Right lung (tissue), 10 donors: ENCODE measurements around the gene OR5B12. TPM values are rescaled to one million over a fixed set of nuclear protein-coding genes. Genes with fewer than 3 reads are reported as not detected.
"Not testable (repeated sequence)": the region's sequence is repeated elsewhere in the genome, so short reads cannot be mapped to it uniquely, and the experiment has no call there.

Source experiments
- DNase-seq, 2 donors: peaks; one replicate each; pipeline ENCODE4 v3.0.0-alpha.2; 2013
- long read RNA-seq, 8 donors: transcript quantifications; one replicate each; lab custom pipeline, GENCODE V29; 2026
- polyA plus RNA-seq, 5 donors: library from polyadenylated mRNA; unstranded; fragments of 120-200 nt; gene quantifications; one replicate each; pipeline versions ENCODE4 v1.2.1 to v1.2.3, GENCODE V29; 2013; ENCODE audit warnings: inconsistent platforms in 1 of 5, low replicate concordance in 1 of 5; ENCODE audit not compliant: insufficient read length in 5 of 5, insufficient read depth in 1 of 5

Gene OR5B12
- polyA plus RNA-seq = not detected
- long read RNA-seq, donor 1 = 0 reads
- long read RNA-seq, donor 2 = 0 reads
- long read RNA-seq, donor 3 = 0 reads
- long read RNA-seq, donor 4 = 0 reads
- long read RNA-seq, donor 5 = 0 reads
- long read RNA-seq, donor 6 = 0 reads
- long read RNA-seq, donor 7 = 0 reads
- long read RNA-seq, donor 8 = 0 reads

DNA sequence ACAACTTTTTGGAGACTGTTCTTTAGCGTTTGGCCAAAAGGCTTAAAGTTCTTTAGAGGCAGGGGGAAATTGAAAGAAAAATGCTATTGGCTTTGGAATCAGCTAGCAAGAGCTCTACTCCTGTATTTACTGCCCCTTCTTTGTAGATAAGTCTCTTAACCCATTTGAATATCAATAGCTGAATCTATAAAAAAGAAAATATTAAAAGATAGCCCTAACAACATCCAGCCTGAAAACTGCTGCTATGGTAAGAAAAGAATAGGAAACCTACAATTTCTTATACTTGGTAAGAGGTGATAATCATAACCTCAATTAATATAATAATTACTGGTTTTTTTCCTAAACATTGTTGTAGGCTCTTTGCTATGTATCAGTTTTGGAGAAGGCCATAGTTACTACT is at the start of gene OR5B12:
OR5B12 (minus strand) TSS at position 101 of the 400 bp plus-strand sequence. CDS start 2,085 bp downstream, outside the sequence.
- DNase-seq = no peak

DNA sequence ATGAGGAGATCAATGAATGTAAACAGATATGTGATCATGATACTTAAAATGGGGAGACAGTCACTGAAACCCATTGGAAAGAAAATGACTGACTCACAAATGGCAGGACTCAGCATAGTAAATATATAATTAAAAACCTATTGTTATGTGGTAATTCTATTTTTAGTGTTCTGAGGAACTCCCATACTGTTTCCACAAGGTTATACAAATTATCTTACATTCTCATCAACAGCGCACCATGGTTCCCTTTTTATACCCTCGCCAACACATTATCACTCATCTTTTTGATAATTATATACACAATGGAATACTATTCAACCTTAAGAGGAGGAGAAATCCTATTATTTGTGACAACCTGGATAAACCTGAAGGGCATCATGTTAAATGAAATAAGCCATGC is 48.8 kb upstream of the OR5B12 start:
- DNase-seq = no peak

DNA sequence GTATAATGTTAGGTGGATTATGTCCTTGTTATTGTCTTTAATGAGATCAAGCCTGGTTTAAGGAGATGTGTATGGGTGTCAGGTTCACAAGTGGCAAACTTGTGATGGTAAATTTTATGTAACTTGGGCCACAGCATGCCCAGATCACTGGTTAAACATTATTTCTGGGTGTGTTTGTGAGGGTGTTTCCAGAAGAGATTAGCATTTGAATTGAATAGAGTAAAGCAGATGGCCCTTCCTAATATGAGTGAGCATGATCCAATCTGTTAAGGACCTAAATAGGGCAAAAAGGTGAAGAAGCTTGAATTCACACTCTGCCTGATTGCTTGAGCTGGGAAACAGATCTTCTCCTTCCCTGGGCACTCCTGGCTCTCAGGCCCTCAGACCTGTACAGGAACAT is 45.1 kb upstream of the OR5B12 start:
- no peak for DNase-seq

DNA sequence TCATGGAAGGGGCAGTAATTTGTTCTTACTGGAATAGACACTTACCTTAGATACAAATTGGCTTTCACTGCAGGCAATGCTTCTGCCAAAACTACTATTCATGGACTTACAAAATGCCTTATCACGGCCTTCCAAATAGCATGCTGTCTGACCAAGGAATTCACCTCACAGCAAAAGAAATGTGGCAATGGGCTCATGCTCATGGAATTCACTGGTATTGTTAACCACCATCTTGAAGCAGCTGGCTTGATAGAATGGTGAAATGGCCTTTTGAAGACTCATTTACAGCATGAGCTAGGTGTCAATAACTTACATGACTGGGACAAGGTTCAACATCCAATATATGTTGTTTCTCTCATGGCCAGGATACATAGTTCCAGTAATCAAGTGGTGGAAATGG is 43.9 kb upstream of the OR5B12 start:
- DNase-seq = no peak

DNA sequence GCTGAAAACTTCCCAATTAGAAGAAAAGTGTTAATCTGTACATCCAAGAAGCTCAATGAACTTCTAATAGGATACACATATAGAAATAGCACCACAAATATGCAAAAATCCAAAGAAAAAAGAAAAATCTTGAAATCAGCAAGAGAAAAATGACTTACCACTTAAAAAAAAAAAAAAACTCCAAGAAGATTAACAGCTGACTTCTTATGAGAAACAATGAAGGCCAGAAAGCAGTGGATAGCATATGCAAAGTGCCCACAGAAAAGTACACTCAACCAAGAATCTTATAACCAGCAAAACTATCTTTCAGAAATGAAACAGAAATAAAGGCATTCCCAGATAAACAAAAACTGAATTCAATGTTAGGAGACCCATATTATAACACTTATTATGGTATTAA is 29.9 kb upstream of the OR5B12 start:
- DNase-seq = no peak

DNA sequence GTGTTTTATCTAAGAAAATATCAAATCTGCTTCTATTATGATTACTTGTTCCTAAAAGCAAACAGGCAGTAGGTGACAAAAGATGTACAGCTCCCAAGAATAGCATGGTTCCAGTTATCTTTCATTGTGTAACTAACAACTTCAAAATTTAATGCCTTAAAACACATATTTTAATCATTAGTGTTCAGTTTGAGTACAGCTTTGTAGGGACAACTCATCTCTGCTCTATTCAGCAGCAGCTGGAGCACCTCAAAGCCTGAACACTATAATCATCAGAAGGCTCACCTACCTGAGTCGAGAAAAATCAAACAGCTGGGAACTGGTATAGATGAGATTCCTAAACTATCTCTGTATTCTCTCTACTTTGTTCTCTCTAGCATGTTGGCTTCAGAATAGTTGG is 24.3 kb upstream of the OR5B12 start:
- no peak for DNase-seq

DNA sequence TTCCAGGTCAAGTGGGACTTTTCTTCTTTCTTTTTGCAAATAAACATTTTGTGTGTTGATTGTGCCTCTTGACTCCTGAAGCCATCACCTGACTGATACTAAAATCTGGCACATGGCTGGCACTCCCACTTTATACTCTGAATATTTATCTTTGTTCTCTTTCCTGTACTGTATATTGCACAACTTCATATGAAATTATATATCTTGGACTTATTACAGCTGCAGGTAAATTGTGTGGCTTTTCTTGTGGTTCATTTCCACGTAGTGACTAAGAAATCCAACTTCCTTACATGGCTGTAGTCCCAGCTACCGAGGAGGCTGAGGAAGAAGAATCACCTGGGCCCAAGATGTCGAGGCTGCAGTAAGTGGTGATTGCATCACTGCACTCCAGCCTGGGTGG is 23.7 kb upstream of the OR5B12 start:
- no peak for DNase-seq

DNA sequence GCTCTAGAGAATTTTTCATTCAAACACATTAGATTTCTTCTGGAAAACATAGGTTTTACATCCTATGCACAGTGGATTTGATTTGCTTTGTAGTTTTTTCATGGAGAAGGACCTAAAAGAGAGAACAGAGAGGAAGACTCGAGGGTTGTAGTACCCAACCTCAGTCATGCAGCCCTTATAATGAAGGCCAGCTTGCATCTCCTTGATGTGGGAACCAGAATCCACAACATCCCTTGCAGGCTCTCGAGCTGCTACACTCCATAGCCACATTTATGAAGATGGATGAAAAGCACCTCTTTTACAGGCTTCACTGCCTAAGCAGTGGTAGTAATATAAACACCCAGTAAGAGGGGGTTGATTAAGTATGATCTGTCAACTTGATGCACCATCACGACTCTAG is 9.5 kb upstream of the OR5B12 start:
- no peak for DNase-seq

DNA sequence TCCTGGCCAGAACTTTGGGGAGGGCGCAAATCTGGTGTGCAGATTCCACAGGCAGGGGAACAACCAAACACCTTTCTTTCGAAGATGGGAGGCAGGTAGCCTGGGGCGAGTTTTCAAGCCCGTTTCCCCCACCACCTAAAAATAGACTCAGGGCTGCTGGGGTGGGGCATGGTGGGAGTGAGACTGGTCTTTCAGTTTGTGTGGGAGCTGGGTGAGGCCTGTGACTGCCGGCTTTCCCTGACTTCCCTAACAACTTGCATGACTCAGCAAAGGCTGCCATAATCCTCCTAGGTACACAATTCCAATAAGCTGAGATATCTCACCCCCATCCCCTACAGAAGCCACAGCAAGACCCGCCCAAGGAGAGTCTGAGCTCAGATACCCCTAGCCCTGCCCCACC is 4.3 kb upstream of the OR5B12 start:
- DNase-seq = no peak

DNA sequence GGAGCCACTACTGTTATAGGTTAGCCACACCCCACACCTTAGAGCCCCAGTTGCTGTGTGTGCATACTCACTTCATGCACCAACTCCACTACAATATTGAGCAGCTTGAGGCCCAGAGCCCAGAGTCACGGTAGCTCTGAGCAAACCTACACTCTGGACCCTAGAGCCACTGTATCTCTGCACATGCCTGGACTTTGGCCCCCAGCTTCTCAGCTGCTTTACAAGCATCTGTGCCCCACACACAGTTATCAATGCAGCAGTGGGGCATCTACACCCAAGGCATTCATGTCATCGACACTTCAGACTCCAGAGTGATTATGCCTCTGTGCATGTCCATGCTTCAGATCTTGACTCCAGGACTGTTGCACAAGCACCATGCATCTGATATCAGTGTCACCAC is 2.3 kb upstream of the OR5B12 start:
- DNase-seq = no peak

DNA sequence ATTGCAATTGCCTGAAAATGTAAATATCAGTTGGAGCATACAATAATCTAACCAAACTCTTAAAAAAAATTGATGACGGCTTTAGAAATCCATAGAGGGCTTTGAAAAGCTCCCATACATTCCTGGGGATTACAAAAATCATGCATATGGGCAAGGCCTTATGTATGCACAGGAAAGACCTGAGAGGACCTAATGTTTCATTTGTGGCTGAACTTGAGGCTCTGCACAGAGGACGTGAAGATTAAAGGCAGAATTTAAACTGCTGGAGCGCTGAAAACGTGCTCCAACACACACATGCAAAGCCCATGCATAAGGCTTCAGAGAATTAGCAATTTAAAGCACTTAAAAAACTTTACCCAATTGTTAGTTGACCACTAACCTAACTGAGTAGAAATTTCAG is 3.5 kb downstream of the OR5B12 start:
- no peak for DNase-seq

DNA sequence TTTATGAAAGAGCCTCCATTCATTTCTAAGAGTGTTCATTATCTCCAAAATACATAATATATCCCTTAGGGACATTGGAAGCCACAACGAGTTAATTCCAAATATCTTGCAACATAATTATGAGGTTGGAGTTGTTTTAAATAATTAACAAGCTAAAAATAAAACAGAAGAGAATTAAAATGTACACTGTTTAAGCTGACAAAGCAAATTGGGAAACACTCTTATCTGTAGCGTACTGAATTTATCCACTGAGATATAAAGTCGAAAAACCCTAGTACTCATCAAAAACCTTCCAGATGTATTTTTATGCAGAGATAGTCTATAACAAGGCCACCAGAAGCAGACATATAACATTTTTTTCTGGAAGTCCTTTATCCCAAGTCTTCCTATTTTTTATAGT is 7.8 kb downstream of the OR5B12 start:
- DNase-seq = no peak

DNA sequence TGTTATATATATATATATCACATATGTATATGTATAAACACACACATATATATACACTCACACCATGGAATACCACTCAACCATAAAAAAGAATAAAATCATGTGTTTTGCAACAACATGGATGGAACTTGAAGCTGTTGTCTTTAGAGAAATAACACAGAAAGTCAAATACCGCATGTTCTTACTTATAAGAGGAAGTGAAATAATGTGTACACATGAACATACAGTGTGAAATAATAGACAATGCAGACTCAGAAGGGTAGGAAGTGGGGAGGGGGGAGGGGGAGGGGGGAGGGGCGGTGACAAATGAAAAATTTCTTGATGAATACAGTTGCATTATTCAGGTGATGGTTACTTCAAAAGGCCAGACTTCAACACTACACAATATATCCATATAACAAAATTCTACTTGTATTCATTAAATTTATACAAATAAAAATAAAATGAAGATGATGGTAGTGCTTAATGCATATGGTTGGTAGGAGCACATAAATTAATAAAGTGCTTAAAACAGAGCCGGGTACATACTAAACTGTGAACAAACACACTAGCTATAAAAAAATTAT is 8.3 kb downstream of the OR5B12 start:
- no peak for DNase-seq

DNA sequence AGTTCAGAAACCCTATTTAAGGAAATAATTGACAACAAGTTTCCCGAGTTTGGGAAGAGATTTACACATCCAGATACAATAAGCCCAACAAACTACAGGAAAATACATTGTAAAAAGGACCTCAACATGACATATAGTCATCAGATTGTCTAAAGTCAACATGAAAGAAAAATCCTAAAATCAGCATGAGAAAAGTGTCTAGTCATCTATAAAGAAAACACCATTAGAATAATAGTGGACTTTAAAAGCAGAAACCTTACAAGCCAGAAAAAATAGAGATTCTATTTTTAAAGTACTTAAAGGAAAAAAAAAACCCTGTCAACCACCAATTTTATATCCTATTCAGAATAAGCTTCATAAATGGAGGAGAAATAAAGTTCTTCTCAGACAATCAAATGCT is 12.8 kb downstream of the OR5B12 start:
- no peak for DNase-seq

DNA sequence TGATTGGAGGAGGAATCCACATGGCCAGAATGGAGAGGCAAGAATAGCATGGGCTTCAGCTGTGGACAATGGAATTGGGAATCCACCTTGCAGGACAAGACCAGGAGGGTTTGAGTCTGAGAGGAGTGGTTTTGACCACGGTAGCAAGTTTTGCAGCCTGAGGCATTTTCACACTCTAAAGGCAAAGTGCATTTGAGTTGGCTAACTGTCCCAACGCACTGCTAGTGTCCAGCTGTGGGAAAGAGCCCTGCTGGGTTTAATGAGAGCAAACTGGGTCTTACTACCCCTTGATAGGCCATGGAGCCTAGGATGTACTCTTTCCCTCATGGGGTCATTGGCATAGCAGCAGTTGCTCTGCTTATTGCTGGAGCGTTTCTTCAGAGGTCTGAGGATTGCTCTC is 14.0 kb downstream of the OR5B12 start, which contains the start of gene OR5B2:
OR5B2 (minus strand) TSS at position 101 of the 400 bp plus-strand sequence. CDS start 4,860 bp downstream, outside the sequence.
- no peak for DNase-seq

DNA sequence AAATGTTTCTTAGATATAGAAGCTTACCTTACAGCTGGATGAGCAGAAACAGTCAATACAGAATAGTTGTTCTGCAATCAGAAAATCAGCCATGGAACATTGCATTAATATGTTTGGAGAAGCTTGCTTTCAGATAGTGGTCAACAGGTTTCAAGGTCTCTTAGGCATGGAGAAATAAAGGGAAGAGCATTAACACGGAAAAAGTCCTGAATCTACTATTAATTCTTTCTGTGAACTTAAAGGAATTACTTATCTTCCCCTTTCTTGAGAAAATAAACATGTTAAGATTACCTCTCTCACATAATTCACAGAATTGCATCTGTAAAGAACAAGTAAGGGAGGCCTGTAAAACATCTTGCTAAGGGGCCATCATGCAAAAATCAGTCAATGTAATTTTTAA is 35.3 kb downstream of the OR5B12 start, which contains the start of gene OR5B3:
OR5B3 (minus strand) TSS at position 101 of the 400 bp plus-strand sequence. CDS start 3,465 bp downstream, outside the sequence.
- no peak for DNase-seq

DNA sequence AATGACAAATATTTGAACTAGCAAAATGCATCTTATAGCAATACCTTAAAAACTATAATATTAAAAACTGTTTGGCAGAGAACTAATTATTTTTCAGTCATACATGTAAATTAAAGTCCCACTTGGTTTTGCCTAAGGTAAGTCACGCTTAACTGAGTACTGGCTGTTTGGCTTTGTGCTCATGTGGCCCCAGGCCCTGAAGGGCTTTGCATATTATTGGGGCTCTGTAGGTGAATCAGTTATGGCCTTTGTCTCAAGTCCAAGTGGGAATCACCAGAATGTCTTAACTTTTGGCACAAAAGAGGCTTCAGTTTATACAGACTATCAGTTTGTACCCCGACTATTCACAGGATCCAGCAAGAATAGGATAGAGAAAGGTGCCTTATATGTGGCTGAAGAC is 42.4 kb downstream of the OR5B12 start:
- not testable (repeated sequence) for DNase-seq

DNA sequence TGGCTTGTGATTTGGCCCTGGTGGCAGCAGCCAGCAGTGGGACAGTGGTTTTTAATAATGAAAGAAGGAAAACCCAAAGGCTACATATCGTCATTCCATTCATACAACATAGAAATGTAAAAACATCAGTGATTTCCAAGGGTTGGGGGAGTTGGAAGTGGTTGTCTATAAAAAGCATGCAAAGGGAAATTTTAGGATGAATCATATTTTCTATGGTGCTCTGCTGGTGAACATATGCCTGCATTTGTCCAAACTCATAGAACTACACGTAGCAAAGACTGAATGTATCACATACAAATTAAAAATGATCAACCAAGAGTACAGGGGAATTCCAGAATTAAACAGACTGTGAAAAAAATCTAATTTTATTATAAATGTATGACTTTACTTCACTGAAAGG is 46.5 kb downstream of the OR5B12 start:
- no peak for DNase-seq

DNA sequence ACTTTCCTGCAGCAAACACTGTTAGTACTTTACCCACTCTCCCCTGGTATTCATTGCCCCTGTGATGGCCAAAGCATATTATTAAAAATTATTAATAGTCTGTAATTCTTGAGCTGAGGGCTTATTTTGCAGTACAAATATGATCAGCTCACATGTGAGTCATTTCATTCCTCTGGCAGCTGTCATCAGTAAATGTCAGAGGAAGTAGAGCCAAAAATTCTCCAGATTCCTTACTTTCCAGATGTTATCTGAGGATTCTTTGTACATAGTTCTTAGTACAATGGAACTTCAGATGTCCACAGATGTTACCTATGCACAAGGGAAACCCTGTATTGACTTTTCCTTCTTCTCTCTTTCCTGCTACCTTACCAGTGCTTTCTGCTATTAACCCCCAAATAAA is 47.8 kb downstream of the OR5B12 start:
- DNase-seq = no peak

DNA sequence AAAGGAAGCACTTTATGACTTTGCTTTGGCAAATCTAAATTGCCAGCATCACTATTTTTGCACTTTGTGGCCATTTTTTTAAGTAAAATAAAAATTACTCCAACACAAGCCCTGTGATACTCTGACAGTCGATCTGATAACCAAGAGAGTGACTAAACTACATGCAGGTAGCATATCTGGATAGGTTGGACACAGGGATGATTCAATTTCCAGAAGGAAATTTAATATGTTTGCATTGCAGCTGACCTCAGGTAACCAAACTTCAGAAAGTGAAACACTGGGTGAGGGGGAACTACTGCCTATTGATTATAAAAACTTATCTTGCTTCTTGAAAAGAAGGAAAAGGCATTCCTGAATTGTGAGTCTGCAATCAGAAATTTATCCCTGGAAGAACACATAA is 49.3 kb downstream of the OR5B12 start:
- DNase-seq = no peak

DNA sequence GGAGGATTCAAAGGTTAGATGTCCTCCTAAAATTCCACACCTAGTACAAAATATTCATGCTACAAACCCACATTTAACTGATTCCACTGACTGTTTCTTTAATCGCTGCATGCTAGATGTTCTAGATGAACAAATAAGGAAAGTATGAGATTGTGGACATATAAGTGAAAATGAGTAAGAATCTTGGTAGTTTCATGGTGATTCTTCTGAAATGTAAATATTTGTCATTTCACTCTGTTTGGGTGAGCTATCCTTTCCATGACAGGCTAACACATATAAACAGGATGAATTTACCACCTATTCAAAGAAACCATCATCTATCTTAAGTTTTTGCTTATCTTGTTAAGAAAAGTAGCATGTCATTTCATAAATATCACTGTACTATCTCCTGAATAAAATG is 50.2 kb downstream of the OR5B12 start:
- DNase-seq = no peak

DNA sequence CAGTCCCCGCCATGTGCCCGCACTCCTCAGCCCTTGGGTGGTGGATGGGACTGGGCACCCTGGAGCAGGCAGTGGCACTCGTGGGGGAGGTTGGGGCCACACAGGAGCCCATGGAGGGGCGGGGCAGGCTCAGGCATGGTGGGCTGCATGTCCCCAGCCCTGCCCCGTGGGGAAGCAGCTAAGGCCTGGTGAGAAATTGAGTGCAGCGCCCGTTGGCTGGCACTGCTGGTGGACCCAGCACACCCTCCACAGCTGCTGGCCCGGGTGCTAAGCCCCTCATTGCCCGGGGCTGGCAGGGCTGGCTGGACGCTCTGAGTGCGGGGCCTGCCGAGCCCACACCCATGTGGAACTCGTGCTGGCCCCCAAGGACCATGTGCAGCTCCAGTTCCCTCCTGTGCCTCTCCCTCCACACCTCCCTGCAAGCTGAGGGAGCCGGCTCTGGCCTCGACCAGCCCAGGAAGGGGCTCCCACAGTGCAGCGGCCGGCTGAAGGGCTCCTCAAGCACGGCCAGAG is 51.4 kb downstream of the OR5B12 start:
- no peak for DNase-seq
